Measurements from ENCODE around the gene NIF3L1. TPM values are rescaled to one million over a fixed set of nuclear protein-coding genes. Genes with fewer than 3 reads are reported as not detected.

Gene NIF3L1
- total and polyA plus RNA-seq, 9 of the 15 experiments (the other 6 are each of a cell fraction or from before 2014, with no cell fraction given), result 26.7 to 89.5 (median 45.6) TPM

DNA sequence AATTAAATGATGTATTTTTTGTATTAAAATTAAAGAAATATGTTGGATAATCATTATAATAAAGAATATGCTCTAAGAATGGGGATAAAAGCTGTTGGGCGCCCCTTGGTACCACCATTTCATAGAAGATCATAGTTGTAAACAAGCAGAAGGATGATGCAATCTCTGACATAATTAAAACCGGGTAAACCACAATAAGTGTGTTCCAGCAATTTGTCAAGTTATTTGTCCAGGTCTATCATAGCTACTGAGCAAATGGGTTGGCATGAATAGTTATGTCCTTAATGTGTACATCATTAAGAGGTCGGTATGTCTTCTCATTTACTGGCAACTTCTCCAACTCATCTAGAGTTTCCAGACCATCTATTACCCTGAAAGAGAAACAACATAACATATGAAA, 18.0 kb upstream of the NIF3L1 start (continued):
- TF ChIP-seq, protein P1, sequence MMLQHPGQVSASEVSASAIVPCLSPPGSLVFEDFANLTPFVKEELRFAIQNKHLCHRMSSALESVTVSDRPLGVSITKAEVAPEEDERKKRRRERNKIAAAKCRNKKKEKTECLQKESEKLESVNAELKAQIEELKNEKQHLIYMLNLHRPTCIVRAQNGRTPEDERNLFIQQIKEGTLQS (IDR thresholded peaks at IDR 0.05), result peak; percentile 91
- TF ChIP-seq, protein P1 (CRISPR knock-in tag; conservative IDR thresholded peaks at IDR 0.05), result no peak
- TF ChIP-seq ZNF324 (CRISPR knock-in tag; IDR thresholded peaks at IDR 0.05), result no peak
- no peak for TF ChIP-seq ZBTB7A (IDR thresholded peaks at IDR 0.05; ENCODE audit: borderline replicate concordance, control insufficient read depth, low read depth, low read length)
- no peak for TF ChIP-seq KAT2B (IDR thresholded peaks at IDR 0.05; ENCODE audit: low read depth, low read length)
- TF ChIP-seq FOXJ2 (tag; IDR thresholded peaks at IDR 0.05), result 0 out of 2 replicates have a peak, but pooled peaks have one; percentile 27
- TF ChIP-seq CEBPG (CRISPR knock-in tag; IDR thresholded peaks at IDR 0.05), result peak; percentile 76
- TF ChIP-seq CEBPG (tag; conservative IDR thresholded peaks at IDR 0.05 in 1 of 2, IDR thresholded peaks at IDR 0.05 in 1 of 2), result peak; percentile 91 to 95

DNA sequence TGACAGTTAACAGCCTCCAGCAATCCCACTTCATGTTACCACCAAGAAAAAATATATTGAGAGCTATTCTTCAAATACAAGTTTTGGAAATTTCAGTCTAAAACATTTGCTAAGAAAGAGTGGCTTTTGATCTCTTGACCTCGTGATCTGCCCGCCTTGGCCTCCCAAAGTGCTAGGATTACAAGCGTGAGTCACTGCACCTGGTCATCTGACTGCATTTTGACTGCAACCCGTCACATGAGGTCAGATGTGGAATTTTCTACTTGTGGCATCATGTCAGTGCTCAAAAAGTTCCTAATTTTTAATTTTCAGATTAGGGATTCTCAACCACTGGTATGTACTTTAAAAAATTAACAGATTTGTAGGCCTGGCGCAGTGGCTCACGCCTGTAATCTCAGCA, 15.6 kb upstream of the NIF3L1 start:
- POLR2A ChIA-PET, result interaction anchor here (1.0 kb wide), 1 partner anchor 10 kb away, joined by 4 read pairs; the partner anchor contains the start of gene CLK1
- H3K9me3 ChIP-seq (replicated peaks; ENCODE audit: control insufficient read depth, insufficient read depth, low read depth, low read length), result no peaks in the 10 kb centered on the region
- no peak overlapping the region for H2AFZ ChIP-seq (ENCODE audit: low read depth, low read length)
- H3K9me1 ChIP-seq (ENCODE audit: control insufficient read depth, insufficient read depth, low read length), result no peaks in the 10 kb centered on the region
- H3K36me3 ChIP-seq (ENCODE audit: control insufficient read depth, insufficient read depth, low read length), result peaks cover 47% of the 10 kb centered on the region; the same call in 2 of the 3 replicates
- H3K27me3 ChIP-seq (ENCODE audit: control insufficient read depth in 2 of 2, insufficient read depth in 2 of 2, low read length in 2 of 2), result no peaks in the 10 kb centered on the region
- in situ Hi-C loops (cut with MboI) (no loop called here), intact Hi-C loops (cut with micrococcal nuclease) (no loop called here)
- CTCF ChIA-PET (ENCODE audit: low intra/inter-chr PET ratio), result no interaction called here
- no peak overlapping the region for H3K9ac ChIP-seq (ENCODE audit: insufficient read depth in 1 of 2, low read depth in 2 of 2, low read length in 2 of 2)
- H3K4me1 ChIP-seq (replicated peaks in 1 of 2; ENCODE audit: control insufficient read depth in 2 of 2, insufficient read depth in 2 of 2, low read length in 2 of 2), result peaks cover 2 to 12% of the 10 kb centered on the region in 2 experiments; a peak in 3 of 5 replicates
- no peak for DNase-seq (ENCODE audit: extremely low read depth in 1 of 4, low spot score in 3 of 4)
- H3K27ac ChIP-seq (ENCODE audit: extremely low read depth, low read depth, low read length), result no peak overlapping the region
- no peak for ATAC-seq
- H3K4me2 ChIP-seq (ENCODE audit: insufficient read depth, low read length), result no peak overlapping the region
- H4K20me1 ChIP-seq (replicated peaks; ENCODE audit: control insufficient read depth, insufficient read depth, low read length), result no peaks in the 10 kb centered on the region
- H3K4me3 ChIP-seq, result no peak overlapping the region
- no peak for FAIRE-seq
- no TSS peak for BruUV-seq (replicated peaks)
- H3K79me2 ChIP-seq (ENCODE audit: control insufficient read depth, insufficient read depth, low read length), result no peaks in the 10 kb centered on the region
- 71% methylated on average over 6 of the region's 6 CpGs for WGBS (ENCODE audit: insufficient coverage, low coverage, missing lambda C conversion rate)
- TF ChIP-seq, protein P2, sequence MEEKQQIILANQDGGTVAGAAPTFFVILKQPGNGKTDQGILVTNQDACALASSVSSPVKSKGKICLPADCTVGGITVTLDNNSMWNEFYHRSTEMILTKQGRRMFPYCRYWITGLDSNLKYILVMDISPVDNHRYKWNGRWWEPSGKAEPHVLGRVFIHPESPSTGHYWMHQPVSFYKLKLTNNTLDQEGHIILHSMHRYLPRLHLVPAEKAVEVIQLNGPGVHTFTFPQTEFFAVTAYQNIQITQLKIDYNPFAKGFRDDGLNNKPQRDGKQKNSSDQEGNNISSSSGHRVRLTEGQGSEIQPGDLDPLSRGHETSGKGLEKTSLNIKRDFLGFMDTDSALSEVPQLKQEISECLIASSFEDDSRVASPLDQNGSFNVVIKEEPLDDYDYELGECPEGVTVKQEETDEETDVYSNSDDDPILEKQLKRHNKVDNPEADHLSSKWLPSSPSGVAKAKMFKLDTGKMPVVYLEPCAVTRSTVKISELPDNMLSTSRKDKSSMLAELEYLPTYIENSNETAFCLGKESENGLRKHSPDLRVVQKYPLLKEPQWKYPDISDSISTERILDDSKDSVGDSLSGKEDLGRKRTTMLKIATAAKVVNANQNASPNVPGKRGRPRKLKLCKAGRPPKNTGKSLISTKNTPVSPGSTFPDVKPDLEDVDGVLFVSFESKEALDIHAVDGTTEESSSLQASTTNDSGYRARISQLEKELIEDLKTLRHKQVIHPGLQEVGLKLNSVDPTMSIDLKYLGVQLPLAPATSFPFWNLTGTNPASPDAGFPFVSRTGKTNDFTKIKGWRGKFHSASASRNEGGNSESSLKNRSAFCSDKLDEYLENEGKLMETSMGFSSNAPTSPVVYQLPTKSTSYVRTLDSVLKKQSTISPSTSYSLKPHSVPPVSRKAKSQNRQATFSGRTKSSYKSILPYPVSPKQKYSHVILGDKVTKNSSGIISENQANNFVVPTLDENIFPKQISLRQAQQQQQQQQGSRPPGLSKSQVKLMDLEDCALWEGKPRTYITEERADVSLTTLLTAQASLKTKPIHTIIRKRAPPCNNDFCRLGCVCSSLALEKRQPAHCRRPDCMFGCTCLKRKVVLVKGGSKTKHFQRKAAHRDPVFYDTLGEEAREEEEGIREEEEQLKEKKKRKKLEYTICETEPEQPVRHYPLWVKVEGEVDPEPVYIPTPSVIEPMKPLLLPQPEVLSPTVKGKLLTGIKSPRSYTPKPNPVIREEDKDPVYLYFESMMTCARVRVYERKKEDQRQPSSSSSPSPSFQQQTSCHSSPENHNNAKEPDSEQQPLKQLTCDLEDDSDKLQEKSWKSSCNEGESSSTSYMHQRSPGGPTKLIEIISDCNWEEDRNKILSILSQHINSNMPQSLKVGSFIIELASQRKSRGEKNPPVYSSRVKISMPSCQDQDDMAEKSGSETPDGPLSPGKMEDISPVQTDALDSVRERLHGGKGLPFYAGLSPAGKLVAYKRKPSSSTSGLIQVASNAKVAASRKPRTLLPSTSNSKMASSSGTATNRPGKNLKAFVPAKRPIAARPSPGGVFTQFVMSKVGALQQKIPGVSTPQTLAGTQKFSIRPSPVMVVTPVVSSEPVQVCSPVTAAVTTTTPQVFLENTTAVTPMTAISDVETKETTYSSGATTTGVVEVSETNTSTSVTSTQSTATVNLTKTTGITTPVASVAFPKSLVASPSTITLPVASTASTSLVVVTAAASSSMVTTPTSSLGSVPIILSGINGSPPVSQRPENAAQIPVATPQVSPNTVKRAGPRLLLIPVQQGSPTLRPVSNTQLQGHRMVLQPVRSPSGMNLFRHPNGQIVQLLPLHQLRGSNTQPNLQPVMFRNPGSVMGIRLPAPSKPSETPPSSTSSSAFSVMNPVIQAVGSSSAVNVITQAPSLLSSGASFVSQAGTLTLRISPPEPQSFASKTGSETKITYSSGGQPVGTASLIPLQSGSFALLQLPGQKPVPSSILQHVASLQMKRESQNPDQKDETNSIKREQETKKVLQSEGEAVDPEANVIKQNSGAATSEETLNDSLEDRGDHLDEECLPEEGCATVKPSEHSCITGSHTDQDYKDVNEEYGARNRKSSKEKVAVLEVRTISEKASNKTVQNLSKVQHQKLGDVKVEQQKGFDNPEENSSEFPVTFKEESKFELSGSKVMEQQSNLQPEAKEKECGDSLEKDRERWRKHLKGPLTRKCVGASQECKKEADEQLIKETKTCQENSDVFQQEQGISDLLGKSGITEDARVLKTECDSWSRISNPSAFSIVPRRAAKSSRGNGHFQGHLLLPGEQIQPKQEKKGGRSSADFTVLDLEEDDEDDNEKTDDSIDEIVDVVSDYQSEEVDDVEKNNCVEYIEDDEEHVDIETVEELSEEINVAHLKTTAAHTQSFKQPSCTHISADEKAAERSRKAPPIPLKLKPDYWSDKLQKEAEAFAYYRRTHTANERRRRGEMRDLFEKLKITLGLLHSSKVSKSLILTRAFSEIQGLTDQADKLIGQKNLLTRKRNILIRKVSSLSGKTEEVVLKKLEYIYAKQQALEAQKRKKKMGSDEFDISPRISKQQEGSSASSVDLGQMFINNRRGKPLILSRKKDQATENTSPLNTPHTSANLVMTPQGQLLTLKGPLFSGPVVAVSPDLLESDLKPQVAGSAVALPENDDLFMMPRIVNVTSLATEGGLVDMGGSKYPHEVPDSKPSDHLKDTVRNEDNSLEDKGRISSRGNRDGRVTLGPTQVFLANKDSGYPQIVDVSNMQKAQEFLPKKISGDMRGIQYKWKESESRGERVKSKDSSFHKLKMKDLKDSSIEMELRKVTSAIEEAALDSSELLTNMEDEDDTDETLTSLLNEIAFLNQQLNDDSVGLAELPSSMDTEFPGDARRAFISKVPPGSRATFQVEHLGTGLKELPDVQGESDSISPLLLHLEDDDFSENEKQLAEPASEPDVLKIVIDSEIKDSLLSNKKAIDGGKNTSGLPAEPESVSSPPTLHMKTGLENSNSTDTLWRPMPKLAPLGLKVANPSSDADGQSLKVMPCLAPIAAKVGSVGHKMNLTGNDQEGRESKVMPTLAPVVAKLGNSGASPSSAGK (IDR thresholded peaks at IDR 0.05), result peak; percentile 21; the same call in 1 of the 2 replicates

Measured in K562 (cell line).